Measurements from ENCODE around the gene TSC2. TPM values are rescaled to one million over a fixed set of nuclear protein-coding genes. Genes with fewer than 3 reads are reported as not detected.

The TSC2 gene
- total RNA-seq, 1 donor: 78.9 TPM

DNA sequence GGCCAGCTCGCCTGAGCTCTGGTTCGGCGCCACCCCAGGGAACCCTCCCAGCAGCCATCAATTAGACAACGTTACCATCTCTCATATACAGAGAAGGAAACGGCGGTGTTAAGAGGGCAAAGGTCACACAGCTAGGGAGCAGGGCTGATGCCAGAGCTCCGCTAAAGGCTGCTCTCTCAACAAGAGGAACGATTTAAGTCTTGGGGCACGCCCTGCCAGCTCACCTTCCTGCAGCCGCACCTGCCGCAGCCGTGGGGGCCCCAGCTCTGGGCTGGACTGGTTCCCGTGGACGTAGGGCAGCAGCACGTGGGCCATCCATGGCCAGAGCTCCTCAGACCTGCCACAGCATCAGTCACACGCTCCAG is 44.5 kb downstream of the TSC2 start:
- Histone ChIP-seq H3K79me2 (ENCODE audit: insufficient read depth, low read length) (peaks cover 2% of the 10 kb centered on the region), H3K27ac (ENCODE audit: low read depth, low read length) (no peak overlapping the region), H3K4me1 (ENCODE audit: insufficient read depth, low read length) (peaks cover 7% of the 10 kb centered on the region), H3K36me3 (ENCODE audit: insufficient read depth, low read length) (peaks cover 76% of the 10 kb centered on the region), H3K4me3 (ENCODE audit: insufficient read depth, low read length) (no peak overlapping the region), H2AFZ (ENCODE audit: low read length) (no peak overlapping the region), H4K20me1 (ENCODE audit: insufficient read depth, low read length) (peaks cover 47% of the 10 kb centered on the region), H3K27me3 (ENCODE audit: insufficient read depth, low read length) (no peaks in the 10 kb centered on the region), H3K4me2 (ENCODE audit: insufficient read depth, low read length) (no peak overlapping the region), H3K9me3 (ENCODE audit: low read depth, low read length) (no peaks in the 10 kb centered on the region)
- DNase-seq (ENCODE audit: insufficient read length, low spot score, missing footprints): no peak
- no peak for TF ChIP-seq CTCF (IDR thresholded peaks at IDR 0.05; ENCODE audit: extremely low read depth, low read depth, low read length)

DNA sequence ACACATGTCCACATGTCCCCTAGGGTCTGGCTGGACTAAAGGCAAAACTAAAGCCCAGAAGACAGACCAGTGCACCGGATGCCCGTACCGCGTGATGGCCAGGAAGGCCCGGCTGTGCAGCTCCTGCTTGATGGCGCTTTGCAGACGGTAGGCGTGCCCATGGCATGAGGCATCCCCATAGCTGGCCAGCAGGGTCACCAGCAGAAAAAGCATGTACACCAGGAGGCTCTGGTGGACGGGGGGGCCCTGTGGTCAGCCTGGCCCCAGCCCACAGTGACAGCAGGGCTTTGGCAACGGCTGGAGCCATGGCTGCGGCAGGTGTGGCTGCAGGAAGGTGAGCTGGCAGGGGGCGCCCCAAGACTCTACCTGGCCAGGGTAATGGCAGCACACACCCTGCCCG is 45.1 kb downstream of the TSC2 start:
- no peak for DNase-seq (ENCODE audit: insufficient read length, low spot score, missing footprints)
- H3K9me3 ChIP-seq (ENCODE audit: low read depth, low read length): no peaks in the 10 kb centered on the region
- peaks cover 7% of the 10 kb centered on the region for H3K4me1 ChIP-seq (ENCODE audit: insufficient read depth, low read length)
- no peaks in the 10 kb centered on the region for H3K27me3 ChIP-seq (ENCODE audit: insufficient read depth, low read length)
- no peak for TF ChIP-seq CTCF (IDR thresholded peaks at IDR 0.05; ENCODE audit: extremely low read depth, low read depth, low read length)
- peaks cover 72% of the 10 kb centered on the region for H3K36me3 ChIP-seq (ENCODE audit: insufficient read depth, low read length)
- H3K27ac ChIP-seq (ENCODE audit: low read depth, low read length): no peak overlapping the region
- peaks cover 44% of the 10 kb centered on the region for H4K20me1 ChIP-seq (ENCODE audit: insufficient read depth, low read length)
- no peak overlapping the region for H3K4me3 ChIP-seq (ENCODE audit: insufficient read depth, low read length)
- no peak overlapping the region for H2AFZ ChIP-seq (ENCODE audit: low read length)
- peaks cover 2% of the 10 kb centered on the region for H3K79me2 ChIP-seq (ENCODE audit: insufficient read depth, low read length)
- no peak overlapping the region for H3K4me2 ChIP-seq (ENCODE audit: insufficient read depth, low read length)

DNA sequence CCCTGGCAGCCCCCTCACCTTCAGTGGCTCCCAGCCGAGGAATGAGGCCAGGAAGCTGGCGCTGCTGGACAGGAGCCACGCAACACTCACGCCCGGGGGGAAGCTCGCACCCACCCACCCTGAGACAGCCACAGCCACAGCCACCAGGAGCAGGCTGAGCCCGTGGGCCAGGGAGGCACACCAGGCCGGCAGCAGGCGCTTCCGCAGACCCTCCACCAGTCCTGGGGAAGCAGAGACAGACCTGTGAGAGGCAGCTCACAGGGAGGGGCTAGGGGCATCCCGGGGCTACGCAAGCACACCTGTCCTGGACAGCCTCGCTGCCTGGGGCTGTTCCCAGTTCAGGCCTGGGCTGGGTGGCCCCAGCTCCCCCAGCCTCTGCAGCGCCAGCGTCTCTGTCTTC is 46.0 kb downstream of the TSC2 start:
- no peak for DNase-seq (ENCODE audit: insufficient read length, low spot score, missing footprints)
- Histone ChIP-seq H3K4me2 (ENCODE audit: insufficient read depth, low read length) (no peak overlapping the region), H3K36me3 (ENCODE audit: insufficient read depth, low read length) (peaks cover 66% of the 10 kb centered on the region), H3K79me2 (ENCODE audit: insufficient read depth, low read length) (peaks cover 2% of the 10 kb centered on the region), H3K27me3 (ENCODE audit: insufficient read depth, low read length) (no peaks in the 10 kb centered on the region), H3K9me3 (ENCODE audit: low read depth, low read length) (no peaks in the 10 kb centered on the region), H3K4me1 (ENCODE audit: insufficient read depth, low read length) (peaks cover 7% of the 10 kb centered on the region), H3K27ac (ENCODE audit: low read depth, low read length) (no peak overlapping the region), H4K20me1 (ENCODE audit: insufficient read depth, low read length) (peaks cover 44% of the 10 kb centered on the region), H2AFZ (ENCODE audit: low read length) (no peak overlapping the region), H3K4me3 (ENCODE audit: insufficient read depth, low read length) (no peak overlapping the region)
- no peak for TF ChIP-seq CTCF (IDR thresholded peaks at IDR 0.05; ENCODE audit: extremely low read depth, low read depth, low read length)

GRCh38 chr16:2095315-2095853 is 47.6 kb downstream of the TSC2 start:
- Histone ChIP-seq H3K27me3 (ENCODE audit: insufficient read depth, low read length) (no peaks in the 10 kb centered on the region), H3K4me1 (ENCODE audit: insufficient read depth, low read length) (peaks cover 7% of the 10 kb centered on the region), H3K27ac (ENCODE audit: low read depth, low read length) (peak overlapping the region; percentile 23), H2AFZ (ENCODE audit: low read length) (no peak overlapping the region), H3K9me3 (ENCODE audit: low read depth, low read length) (no peaks in the 10 kb centered on the region), H3K4me2 (ENCODE audit: insufficient read depth, low read length) (no peak overlapping the region), H3K4me3 (ENCODE audit: insufficient read depth, low read length) (no peak overlapping the region), H3K79me2 (ENCODE audit: insufficient read depth, low read length) (peaks cover 2% of the 10 kb centered on the region), H4K20me1 (ENCODE audit: insufficient read depth, low read length) (peaks cover 36% of the 10 kb centered on the region), H3K36me3 (ENCODE audit: insufficient read depth, low read length) (peaks cover 56% of the 10 kb centered on the region)
- TF ChIP-seq CTCF (IDR thresholded peaks at IDR 0.05; ENCODE audit: extremely low read depth, low read depth, low read length): no peak
- peak; percentile 100 for DNase-seq (ENCODE audit: insufficient read length, low spot score, missing footprints)

Data from osteoblast (primary cell).